OCI-LY7 (cell line): ENCODE measurements around the gene ASIC3.

Experiments used
- EZH2phosphoT487 ChIP-seq: fragments of 200-600 bp; sonication (generic); IDR thresholded peaks from 2 replicates; pipeline ENCODE4 v1.6.1; 2018; ENCODE audit warnings: low read depth, borderline replicate concordance, mild to moderate bottlenecking, mixed run types, antibody characterized with exemption, low read length, moderate library complexity, mixed read lengths
- TF ChIP-seq, protein P1 (sequence below): fragments of 200-600 bp; sonication (generic); conservative IDR thresholded peaks from 2 replicates; pipeline ENCODE4 v1.5.1; 2014; ENCODE audit warnings: mild to moderate bottlenecking, antibody characterized with exemption, low read length, moderate library complexity, mixed read lengths

DNA sequence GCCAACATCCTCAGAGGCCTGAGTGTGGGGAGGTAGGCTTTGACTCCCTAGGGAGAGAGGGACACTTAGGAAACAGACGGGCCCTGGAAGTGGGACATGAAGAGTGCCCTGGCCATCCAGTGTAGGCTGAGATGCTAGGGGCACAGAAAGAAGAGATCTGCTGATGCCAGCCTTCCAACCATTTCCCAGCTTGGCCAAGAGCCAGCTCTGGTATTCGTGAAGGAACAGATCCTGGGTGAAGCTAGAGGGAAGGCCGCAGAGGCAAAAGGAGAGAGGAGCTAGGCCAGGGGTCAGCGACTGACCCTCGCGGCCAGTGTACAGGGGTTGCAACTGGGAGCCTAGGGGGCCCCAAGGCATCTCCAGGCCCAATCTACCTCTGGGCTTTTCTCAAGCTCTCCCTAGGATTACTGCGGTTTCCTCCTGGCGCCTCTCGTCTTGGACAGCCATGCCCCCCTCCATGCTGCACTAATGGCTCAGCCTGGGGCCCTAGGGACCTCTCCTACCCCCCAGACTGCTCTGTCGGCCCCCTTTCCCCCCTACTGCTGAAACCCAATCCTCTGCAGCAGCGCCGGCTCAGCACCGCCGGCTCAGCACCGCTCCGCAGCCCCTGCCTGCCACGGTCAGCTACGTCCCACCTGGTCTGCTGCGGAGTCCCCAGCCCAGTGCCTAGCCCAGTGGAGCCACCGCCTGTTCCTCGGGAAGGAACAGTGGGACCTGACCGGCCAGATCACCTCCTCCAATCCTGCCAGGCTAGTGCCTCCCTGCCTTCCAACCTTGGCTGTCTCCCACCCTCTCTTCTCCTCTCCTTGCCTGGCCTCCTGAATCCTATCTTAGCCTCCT lies at the start of gene ASIC3:
- TF ChIP-seq, protein P1, sequence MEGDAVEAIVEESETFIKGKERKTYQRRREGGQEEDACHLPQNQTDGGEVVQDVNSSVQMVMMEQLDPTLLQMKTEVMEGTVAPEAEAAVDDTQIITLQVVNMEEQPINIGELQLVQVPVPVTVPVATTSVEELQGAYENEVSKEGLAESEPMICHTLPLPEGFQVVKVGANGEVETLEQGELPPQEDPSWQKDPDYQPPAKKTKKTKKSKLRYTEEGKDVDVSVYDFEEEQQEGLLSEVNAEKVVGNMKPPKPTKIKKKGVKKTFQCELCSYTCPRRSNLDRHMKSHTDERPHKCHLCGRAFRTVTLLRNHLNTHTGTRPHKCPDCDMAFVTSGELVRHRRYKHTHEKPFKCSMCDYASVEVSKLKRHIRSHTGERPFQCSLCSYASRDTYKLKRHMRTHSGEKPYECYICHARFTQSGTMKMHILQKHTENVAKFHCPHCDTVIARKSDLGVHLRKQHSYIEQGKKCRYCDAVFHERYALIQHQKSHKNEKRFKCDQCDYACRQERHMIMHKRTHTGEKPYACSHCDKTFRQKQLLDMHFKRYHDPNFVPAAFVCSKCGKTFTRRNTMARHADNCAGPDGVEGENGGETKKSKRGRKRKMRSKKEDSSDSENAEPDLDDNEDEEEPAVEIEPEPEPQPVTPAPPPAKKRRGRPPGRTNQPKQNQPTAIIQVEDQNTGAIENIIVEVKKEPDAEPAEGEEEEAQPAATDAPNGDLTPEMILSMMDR, result no peak
- TF ChIP-seq EZH2phosphoT487, result no peak
